Left renal cortex interstitium (tissue), 4 donors: ENCODE results near the gene LRP11. TPM values are rescaled to one million over a fixed set of nuclear protein-coding genes. Genes with fewer than 3 reads are reported as not detected.
"Not testable (repeated sequence)": the region's sequence is repeated elsewhere in the genome, so short reads cannot be mapped to it uniquely, and the experiment has no call there.

Experiments used
- DNase-seq, 4 donors: peaks; one replicate each; pipeline ENCODE4 v3.0.0-alpha.2; 2013; ENCODE audit warnings: low read depth in 4 of 4, low spot score in 2 of 4, missing footprints in 1 of 4
- polyA plus RNA-seq, 4 donors: library from polyadenylated mRNA; unstranded; fragments of 120-200 nt; gene quantifications; one replicate each; pipeline ENCODE4 v1.2.1, GENCODE V29; 2013; ENCODE audit not compliant: insufficient read length in 4 of 4

The LRP11 gene
- polyA plus RNA-seq, 4 donors = 33.0 to 36.0 (median 34.0) TPM

DNA sequence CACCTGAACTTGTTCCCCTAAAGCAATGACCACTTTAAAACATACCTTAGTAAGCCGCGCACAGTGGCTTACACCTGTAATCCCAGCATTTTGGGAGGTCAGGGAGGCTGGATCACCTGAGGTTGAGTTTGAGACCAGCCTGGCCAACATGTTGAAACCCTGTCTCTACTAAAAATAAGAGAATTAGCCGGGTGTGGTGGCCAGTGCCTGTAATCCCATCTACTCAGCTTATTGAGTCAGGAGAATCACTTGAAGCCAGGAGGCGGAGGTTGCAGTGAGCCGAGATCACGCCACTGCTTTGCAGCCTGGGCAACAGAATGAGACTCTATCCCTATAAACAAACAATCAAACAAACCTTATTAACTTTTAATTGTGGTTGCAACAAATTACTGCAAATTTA, 35.3 kb upstream of the LRP11 start:
- DNase-seq = no peak

DNA sequence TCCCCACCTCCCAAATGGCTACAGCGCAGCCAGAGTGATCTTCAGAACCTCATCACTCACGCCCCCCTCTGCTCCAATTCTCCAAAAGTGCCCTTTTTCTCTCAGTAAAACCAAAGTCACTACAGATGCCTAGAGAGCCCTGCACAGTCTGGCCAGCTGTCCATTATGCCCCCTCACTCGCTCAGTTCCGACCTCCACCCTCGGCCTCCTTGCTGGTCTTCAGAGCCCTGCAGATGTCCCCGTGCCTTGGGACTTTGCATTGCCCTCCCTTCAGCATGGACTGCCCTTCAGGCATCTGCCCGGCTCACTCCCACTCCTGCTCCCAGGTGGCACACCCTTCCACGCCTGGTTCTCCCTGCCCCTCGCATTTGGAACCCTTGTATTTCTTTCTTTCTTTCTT, 34.8 kb upstream of the LRP11 start:
- DNase-seq = no peak

DNA sequence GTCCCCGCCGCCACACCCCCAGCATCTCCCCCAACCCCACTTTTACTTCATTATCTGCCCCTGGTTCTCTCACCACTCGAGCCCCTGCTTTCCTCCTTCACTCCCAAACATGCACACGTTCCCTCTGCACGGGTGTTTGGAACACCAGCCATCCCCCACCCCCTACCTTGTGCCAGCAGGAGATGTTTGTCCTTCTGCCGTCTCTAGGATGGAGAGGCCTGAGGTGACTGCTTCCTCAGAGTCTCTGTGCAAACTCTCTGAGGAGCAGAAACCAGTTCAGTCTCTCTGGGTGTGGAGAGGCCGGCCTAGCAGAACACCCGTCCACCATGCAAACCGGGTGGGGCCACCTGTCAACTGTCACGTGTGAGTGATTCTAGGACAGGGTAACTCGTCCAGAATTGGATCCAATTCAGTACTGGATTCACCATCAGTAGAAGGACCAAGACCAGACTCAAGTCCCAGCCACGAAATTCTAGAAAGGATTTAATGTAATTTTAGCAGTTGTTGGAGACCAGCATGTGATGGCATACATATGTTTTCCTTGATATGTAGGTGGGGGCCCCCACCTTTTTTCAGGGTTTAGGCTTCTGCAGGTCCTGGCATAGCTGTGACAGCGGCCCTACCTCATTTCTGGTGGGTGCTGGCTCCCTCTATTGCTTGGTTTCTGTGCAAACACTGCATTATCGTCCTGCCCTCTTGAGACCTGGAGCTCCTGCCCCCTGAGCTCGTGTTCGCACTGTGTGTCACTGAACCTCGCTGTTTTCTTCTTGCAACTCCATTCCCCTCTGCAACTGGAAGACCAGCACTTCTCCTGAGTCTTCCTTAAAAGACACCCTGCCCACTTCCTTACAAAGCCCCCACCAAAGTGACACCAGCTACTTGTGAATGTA, 33.9 kb upstream of the LRP11 start, which contains the start of gene RAET1E:
RAET1E (minus strand) TSS at position 259 of the 890 bp plus-strand sequence. CDS start 7,212 bp downstream, outside the sequence.
- DNase-seq = no peak

DNA sequence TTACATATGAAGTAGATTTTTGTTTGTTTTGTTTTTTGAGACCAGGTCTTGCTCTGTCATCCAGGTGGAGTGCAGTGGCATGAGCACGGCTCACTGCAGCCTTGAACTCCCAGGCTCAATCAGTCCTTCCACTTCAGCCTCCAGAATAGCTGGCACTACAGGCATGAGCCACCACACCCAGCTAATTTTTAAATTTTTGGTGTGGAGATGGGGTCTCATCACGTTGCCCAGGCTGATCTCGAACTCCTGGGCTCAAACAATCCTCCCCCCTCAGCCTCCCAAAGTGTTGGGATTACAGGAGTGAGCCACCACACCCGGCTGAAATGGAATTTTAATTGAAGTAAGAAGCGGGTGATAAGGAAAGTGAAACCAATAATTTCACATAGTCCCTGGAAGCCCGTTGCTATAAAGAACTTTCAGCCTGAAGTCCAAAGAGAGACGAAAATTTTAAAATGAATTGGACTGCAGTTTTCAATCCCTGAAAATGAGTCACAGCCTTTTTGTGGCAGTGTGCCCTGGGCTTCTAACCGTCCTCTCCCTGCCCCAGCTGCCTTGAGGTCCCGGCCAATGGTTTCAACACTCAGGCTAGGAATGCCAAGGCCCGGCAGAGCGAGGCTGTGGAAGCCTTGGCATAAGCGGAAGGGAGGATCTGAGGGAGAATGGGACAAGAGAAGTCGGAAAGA, 33.0 kb upstream of the LRP11 start:
- DNase-seq = no peak

DNA sequence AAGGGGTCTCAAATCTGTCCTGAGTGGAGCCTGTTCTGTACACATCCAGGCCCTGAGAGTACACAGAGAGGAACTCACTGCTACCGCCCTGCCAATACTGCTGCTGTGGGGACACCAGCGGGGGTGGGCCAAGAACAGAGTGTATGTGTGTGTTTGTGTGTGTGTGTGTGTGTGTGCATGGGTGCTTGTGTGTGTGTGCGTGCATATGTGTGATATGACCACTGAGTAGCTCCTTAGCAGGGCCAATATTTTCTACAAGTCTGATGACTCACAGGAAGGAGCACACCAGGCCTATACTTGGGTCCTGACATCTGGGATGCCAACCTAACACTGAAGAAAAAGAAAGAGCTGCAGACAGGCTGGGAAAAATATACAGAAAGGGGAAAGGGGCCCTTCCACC, 32.3 kb upstream of the LRP11 start:
- no peak for DNase-seq

DNA sequence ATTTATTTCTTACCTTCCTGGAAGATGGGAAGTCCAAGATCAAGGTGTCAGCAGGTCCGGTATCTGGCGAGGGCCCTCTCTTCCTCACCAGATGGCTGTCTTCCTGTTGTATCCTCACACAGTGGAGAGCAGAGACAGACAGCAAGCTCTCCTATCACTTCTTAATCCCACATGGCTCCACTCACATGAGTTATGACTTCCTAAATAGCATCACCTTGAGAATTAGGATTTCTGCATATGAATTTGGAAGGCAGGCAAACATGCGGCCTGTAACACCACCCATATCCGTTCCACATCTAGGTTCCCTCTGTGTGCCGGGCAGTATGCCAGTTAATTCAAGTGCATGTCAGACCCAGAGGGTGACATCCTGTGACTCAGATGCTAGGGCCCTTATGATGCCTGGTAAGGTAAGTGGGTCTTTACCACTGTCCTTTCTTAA, 31.7 kb upstream of the LRP11 start:
- no peak for DNase-seq

DNA sequence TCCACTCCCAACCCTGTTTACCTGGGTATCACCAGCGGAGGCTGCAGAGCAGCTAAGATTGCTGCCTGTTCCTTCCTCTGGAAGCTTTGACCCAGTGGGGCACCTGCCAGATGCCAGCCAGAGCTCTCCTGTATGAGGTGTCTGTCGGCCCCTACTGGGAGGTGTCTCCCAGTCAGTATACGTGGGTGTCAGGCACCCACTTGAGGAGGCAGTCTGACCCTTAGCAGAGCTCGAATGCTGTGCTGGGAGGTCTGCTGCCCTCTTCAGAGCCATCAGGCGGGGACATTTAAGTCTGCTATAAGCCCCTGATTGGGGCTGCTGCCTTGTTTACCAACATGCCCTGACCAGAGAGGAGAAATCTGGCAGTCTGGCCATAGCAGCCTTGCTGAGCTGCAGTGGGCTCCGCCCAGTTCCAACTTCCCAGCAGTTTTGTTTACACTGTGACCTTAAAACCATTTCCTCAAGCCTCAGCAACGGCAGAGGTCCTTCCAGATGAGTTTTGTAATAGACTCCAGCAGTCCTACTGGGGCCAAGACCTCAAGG, 31.0 kb upstream of the LRP11 start:
- no peak for DNase-seq

DNA sequence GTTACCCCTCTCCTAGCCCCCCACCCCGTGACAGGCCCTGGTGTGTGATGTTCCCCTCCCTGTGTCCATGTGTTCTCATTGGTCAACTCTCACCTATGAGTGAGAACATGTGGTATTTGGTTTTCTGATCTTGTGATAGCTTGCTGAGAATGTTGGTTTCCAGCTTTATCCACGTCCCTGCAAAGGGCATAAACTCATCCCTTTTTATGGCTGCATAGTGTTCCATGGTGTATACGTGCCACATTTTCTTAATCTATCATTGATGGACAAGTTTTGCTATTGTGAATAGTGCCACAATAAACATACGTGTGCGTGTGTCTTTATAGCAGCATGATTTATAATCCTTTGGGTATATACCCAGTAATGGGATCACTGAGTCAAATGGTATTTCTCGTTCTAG, 27.7 kb upstream of the LRP11 start:
- not testable (repeated sequence) for DNase-seq

DNA sequence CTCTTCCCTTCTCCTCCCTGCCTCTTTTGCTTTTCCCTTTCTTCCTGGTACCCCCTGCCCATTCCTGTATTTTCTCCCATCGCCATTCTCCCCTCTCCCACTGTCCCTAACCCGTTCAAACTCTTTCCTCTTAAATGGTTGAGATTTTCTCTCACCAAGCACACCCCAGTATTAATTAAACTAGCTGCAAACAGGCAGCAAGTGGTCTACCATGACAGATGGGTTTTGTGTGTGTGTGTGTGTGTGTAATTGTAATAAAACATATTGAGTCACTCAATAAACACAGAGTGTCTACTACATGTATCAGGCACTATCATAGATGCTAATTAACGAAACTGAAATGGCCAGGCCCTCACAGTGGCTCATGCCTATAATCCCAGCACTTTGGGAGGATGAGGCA, 27.1 kb upstream of the LRP11 start:
- no peak for DNase-seq

DNA sequence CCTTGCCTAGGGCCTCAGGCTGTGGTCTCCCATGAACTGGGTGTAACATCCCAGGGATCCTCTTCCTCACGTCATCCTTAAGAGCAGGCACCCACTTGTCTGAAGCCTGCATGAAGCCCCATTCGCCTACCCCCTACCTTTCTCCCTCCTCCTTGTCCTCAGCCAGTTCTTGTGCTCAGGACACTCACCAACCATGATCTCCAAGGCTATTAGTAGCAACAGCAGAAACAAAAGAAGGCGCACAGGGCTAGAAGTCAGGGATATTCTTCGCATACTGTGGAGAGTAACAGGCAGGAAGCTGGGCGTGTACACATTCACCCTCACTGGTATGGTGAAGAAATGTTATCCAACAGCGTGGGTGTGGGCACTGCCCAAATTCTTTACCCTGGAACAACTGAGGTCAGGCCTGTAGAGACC, 26.5 kb upstream of the LRP11 start:
- no peak for DNase-seq

DNA sequence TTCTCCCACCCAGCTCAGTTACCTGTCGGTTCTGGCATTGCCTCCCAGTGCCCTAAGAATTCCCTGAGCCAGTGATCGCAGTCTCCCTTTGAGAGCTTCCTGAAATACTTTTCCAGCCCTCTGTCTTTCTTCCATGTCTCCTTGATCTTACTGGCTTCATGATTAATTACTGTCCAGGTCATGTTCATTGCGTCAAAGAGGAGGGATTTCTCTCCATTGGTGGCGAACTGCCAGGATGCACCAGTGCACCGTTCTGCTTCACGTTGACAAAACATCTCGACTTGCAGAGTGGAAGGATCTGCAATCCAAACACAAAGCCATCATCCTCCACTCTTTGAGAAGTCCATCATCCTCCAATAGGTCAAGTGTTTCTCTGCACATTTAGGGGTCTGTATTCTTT, 25.2 kb upstream of the LRP11 start:
- no peak for DNase-seq

DNA sequence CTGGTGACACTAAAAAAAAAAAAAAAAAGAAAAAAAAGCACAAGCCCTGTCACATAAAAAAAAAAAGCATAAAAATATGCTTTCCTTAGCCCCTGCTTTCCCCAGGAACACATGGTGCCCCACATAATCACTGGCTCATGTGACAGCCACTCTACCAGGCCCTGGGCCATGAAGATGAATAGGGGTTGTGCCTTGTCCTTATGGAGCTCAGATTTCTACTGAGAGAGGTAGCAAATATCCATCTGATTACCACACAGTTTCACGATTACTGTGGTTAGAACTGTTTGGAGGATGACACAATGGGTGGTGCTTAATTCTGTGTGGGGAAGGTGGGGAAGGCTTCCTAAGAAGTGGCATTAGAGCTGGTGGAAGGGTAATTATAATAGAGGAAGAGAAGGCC, 24.5 kb upstream of the LRP11 start:
- DNase-seq = no peak

DNA sequence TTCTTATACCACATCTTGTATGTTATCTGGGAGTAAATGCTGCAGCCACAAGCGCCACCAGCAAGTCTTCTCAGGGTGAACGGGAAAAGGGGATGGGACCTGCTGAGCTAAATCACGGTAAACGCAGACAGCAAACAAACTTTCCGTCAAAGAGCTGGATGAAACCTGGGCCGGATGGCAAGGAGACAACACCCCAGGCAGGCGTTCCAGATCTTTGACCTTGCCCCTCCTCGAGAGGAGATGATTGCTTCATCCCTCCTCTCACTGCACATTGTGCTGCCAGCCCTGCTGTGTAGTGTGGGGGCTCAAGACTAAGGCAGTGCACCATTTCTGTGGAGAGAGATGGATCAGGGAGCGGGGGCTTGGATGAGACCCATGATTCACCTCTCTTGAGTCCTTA, 23.9 kb upstream of the LRP11 start:
- no peak for DNase-seq

DNA sequence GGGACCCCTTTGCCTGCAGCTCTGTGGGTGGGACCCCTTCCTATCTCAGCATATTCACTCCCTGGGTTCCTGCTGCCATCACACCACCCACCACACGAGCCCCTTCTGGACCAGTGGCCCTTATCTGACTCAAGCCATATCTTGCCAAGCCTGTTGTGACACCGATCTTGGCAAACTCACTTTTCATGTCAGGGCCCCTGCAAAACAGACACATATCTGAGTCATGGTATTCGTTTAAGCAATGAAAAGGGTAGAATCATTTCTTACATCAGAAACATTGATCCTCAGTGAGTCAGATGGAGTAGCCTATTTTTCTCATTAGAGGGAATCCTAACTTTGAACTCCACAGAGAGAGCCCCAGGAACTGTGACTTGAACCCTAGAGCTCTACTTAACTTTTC, 23.2 kb upstream of the LRP11 start:
- no peak for DNase-seq

DNA sequence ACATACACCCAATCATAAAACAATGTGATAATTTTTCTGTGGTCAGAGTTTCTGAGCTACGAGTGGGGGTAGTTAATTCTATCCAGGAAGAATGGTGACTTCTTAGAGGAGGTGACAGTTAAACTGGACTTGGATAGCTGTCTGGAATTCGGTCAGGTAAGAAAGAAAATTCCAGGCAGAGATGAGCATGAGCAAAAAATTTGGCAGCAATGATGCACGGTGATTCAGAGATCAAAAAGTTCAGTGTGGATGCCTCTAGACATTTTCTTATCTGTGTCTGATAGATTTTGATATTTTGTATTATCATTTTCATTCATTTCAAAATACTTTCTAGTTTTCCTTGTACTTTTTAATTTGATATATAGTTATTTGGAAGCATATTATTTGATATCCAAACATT, 21.7 kb upstream of the LRP11 start:
- no peak for DNase-seq

DNA sequence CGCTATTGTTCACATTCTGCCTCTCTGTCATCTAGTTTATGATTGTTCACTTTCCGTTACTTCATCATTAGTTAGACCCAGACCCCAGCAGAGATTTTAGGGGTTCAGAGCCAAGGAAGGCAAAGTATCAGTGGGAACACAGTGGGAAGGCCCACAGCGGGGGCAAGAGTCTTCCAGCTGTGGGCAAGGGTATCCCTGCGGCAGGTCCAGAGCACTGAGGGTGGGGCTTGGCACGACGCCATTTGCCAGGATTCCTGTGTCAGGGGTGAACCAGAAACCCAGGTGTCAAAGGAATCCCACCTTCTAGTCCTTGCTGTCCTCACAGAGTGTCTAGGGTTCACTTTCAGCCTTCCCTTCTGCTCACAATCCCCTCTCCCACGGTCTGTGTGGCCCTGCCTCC, 20.5 kb upstream of the LRP11 start:
- DNase-seq = no peak

DNA sequence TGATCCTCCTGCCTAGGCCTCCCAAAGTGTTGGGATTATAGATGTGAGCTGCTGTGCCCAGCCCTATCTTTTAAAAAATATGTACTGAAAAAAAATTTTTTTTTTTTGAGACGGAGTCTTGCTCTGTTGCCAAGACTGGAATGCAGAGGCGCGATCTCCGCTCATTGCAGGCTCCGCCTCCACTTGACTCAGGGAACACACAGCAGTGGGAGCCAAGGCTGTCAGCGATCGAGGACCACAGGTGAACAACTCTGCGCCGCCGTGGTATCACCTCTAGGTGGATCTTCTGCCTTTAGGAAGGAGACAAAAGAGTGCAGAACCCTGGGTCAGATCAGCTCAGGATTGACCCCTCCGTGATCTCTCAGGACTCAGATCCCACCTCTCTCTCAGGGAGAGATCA, 20.1 kb upstream of the LRP11 start:
- no peak for DNase-seq

DNA sequence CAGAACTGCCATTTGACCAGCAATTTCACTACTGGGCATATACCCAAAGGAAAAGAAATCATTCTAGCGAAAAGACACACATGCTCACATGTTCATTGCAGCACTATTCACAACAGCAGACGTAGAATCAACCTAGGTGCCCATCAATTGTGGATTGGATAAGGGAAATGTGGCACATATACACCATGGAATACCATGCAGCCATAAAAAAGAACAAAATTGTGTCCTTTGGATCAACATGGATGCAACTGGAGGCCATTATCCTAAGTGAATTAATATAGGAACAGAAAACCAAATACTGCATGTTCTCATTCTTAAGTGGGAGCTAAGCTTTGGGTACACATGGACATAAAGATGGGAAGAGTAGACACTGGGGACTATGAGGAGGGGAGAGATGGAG, 17.7 kb upstream of the LRP11 start:
- DNase-seq = no peak

DNA sequence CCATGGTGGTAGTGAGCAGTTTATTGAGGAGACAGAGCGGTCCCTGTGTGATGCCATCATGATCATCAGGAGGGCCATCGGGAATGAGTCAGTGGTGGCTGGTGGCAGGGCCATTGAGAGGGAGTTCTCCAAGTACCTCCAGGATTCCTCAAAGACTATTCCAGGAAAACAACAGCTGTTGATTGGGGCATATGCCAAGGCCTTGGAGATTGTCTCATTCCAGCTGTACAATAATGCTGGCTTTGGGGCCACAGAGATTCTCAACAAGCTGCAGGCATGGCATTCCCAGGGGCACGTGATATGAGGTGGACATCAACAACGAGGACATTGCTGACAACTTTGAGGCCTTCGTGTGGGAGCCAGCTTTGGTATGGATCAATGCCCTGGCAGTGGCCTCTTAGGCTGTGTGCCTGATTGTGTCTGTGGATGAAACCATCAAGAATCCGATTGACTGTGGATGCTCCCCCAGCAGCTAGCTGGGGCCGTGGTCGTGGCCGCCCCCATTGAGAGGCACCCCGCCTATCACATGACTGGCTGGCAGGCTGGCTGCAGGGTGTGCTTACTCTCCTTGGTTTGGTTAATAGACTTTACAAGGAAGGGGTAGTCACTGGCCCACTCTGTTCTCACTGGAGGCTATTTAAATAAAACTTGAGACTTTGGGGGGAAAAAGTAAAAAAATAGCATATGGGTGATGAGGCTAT, 17.1 kb upstream of the LRP11 start:
- DNase-seq = no peak

DNA sequence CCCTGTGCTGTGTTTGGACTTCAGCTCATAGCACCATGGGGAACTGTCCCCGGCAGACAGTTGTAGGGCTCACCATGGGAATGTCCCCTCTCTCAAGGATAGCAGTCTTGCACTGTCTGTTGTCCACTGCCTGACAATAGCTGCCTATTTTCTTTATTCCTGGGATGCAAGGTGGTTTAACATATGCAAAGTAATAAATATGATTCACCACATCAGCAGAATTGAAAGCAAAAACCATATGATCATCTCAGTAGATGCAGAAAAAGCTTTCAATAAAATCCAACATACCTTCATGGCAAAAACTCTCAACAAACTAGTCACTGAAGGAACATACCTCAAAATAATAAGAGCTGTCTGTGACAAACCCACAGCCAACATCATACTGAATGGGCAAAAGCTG, 13.5 kb upstream of the LRP11 start:
- DNase-seq = no peak
